A549 (cell line): ENCODE data around the gene DDX60. TPM values are rescaled to one million over a fixed set of nuclear protein-coding genes. Genes with fewer than 3 reads are reported as not detected.
A peak's percentile ranks its signal among the peaks of the same experiment; 100 is the strongest.
"Not testable (repeated sequence)": the region's sequence is repeated elsewhere in the genome, so short reads cannot be mapped to it uniquely, and the experiment has no call there.

Source experiments
- ATAC-seq, 2 experiments: fragments of 200-7000 bp in 1 of 2; fragments of >200 bp in 1 of 2; cut with Nextera tagmentation in 1 of 2; cut with Tn5 transposase in 1 of 2; 3 replicates each; pipeline versions ENCODE4 v1.8.0 to v1.9.1; 2018 to 2020; ENCODE audit warnings: mild to moderate bottlenecking in 1 of 2, moderate library complexity in 1 of 2
- CTCF ChIA-PET: fragments of 300-600 bp; sonication (Branson Sonifier 250); formaldehyde crosslinking; extraction: SDS; loops from one replicate; lab custom pipeline; 2021; ENCODE audit warnings: antibody characterized with exemption, inconsistent platforms; lab: Yijun Ruan, JAX
- POLR2A ChIA-PET: fragments of 350-600 bp; formaldehyde crosslinking; extraction: SDS; loops from one replicate; lab custom pipeline; 2021; ENCODE audit warnings: antibody characterized with exemption, inconsistent platforms; lab: Yijun Ruan, JAX
- DNase-seq, 2 experiments: peaks; one replicate each; pipeline versions ENCODE4 v3.0.0 to v3.0.0-alpha.2; 2011 to 2016; ENCODE audit warnings: low read depth in 1 of 2, low spot score in 1 of 2
- FAIRE-seq: peaks from 2 replicates; lab custom pipeline; 2011; peaks lifted over from hg19 to GRCh38; lab: Jason Lieb, UNC
- H3K27ac ChIP-seq, 2 experiments: fragments of >200 bp; sonication (Bioruptor Twin); formaldehyde crosslinking; 3 replicates each; pipeline ENCODE4 v1.5.1; 2016 to 2017
- H3K4me1 ChIP-seq: fragments of >200 bp; sonication (Bioruptor Twin); formaldehyde crosslinking; 3 replicates; pipeline ENCODE4 v1.6.1; 2016
- H3K4me2 ChIP-seq: fragments of >200 bp; sonication (Bioruptor Twin); formaldehyde crosslinking; 3 replicates; pipeline ENCODE4 v1.6.1; 2016
- H3K4me3 ChIP-seq: fragments of >200 bp; sonication (Bioruptor Twin); formaldehyde crosslinking; 3 replicates; pipeline ENCODE4 v1.5.1; 2016
- H3K9me3 ChIP-seq: fragments of >200 bp; sonication (Bioruptor Twin); formaldehyde crosslinking; 3 replicates; pipeline ENCODE4 v1.6.1; 2016
- BCL3 ChIP-seq: fragments of >200 bp; sonication (Bioruptor Twin); formaldehyde crosslinking; IDR thresholded peaks from 3 replicates; pipeline ENCODE4 v1.6.1; 2016
- BHLHE40 ChIP-seq: IDR thresholded peaks from 2 replicates; pipeline ENCODE4 v1.6.1; 2012; ENCODE audit warnings: low read depth, low read length, inconsistent platforms
- CBX8 ChIP-seq: fragments of 200-600 bp; sonication (generic); IDR thresholded peaks from 2 replicates; pipeline ENCODE4 v1.6.1; 2016
- CHD4 ChIP-seq: fragments of 200-600 bp; sonication (generic); IDR thresholded peaks from 2 replicates; pipeline ENCODE4 v1.6.1; 2016; ENCODE audit warnings: antibody characterized with exemption, mild to moderate bottlenecking, borderline replicate concordance
- FOSB ChIP-seq: fragments of 250-450 bp; sonication (Bioruptor Pico); IDR thresholded peaks from 2 replicates; pipeline ENCODE4 v1.5.0; 2020; ENCODE audit warnings: mild to moderate bottlenecking, moderate library complexity
- HDAC2 ChIP-seq: fragments of 200-600 bp; sonication (generic); IDR thresholded peaks from 2 replicates; pipeline ENCODE4 v1.6.1; 2016
- HEYL ChIP-seq: fragments of 250-450 bp; sonication (Bioruptor Pico); IDR thresholded peaks from 2 replicates; pipeline ENCODE4 v1.8.0; 2021; ENCODE audit warnings: mild to moderate bottlenecking, moderate library complexity
- HOXA7 ChIP-seq: fragments of 250-450 bp; sonication (Bioruptor Pico); IDR thresholded peaks from 2 replicates; pipeline ENCODE4 v1.5.0; 2020; ENCODE audit warnings: mild to moderate bottlenecking, moderate library complexity
- HOXB5 ChIP-seq: fragments of 250-450 bp; sonication (Bioruptor Pico); IDR thresholded peaks from 2 replicates; pipeline ENCODE4 v1.5.0; 2020; ENCODE audit warnings: mild to moderate bottlenecking, moderate library complexity
- JUNB ChIP-seq: fragments of >200 bp; sonication (Bioruptor Twin); formaldehyde crosslinking; IDR thresholded peaks from 2 replicates; pipeline ENCODE4 v1.6.1; 2016
- KDM1A ChIP-seq: fragments of 200-600 bp; sonication (generic); IDR thresholded peaks from 2 replicates; pipeline ENCODE4 v1.6.1; 2016; ENCODE audit warnings: low read depth, mild to moderate bottlenecking
- MAZ ChIP-seq: fragments of 150-350 bp; IDR thresholded peaks from 2 replicates; pipeline ENCODE4 v1.6.1; 2014; ENCODE audit warnings: antibody characterized with exemption, low read depth, low read length, borderline replicate concordance
- NFE2L2 ChIP-seq: fragments of 150-350 bp; conservative IDR thresholded peaks from 2 replicates; pipeline ENCODE4 v1.6.1; 2014; ENCODE audit warnings: low read length
- NR3C1 ChIP-seq: fragments of >200 bp; sonication (Bioruptor Twin); formaldehyde crosslinking; IDR thresholded peaks from 3 replicates; pipeline ENCODE4 v1.6.1; 2017
- PBX3 ChIP-seq: IDR thresholded peaks from 2 replicates; pipeline ENCODE4 v1.6.1; 2012
- PHF8 ChIP-seq: fragments of 200-600 bp; sonication (generic); IDR thresholded peaks from 2 replicates; pipeline ENCODE4 v1.6.1; 2016; ENCODE audit warnings: low read depth, mild to moderate bottlenecking, antibody characterized with exemption, moderate library complexity, borderline replicate concordance
- POLR2AphosphoS2 ChIP-seq: conservative IDR thresholded peaks from 2 replicates; pipeline ENCODE4 v1.6.1; 2012; ENCODE audit warnings: low read length, improper control_type of control experiment, inconsistent platforms
- RAD21 ChIP-seq, 2 experiments: fragments of >200 bp in 1 of 2; sonication (Bioruptor Twin) in 1 of 2; formaldehyde crosslinking in 1 of 2; IDR thresholded peaks in 1 of 2; conservative IDR thresholded peaks in 1 of 2; 2 replicates in 1 of 2; 3 replicates in 1 of 2; pipeline ENCODE4 v1.6.1; 2012 to 2018; ENCODE audit warnings: inconsistent platforms in 1 of 2
- RCOR1 ChIP-seq: fragments of 150-350 bp; IDR thresholded peaks from 2 replicates; pipeline ENCODE4 v1.6.1; 2014; ENCODE audit warnings: antibody characterized with exemption, low read length, low read depth
- RFX5 ChIP-seq: fragments of 450-650 bp; IDR thresholded peaks from 2 replicates; pipeline ENCODE4 v1.7.1; 2014; ENCODE audit warnings: antibody characterized with exemption, mild to moderate bottlenecking, moderate library complexity
- SREBF2 ChIP-seq: fragments of 450-650 bp; IDR thresholded peaks from 2 replicates; pipeline ENCODE4 v1.6.1; 2014; ENCODE audit warnings: mild to moderate bottlenecking, moderate library complexity
- WGBS: methylation state at CpG from one replicate; pipeline ENCODE4 v1.1.6; 2017; ENCODE audit errors: missing lambda C conversion rate; 5-methylcytosine and 5-hydroxymethylcytosine counted together
- polyA plus RNA-seq, 4 experiments: library from polyadenylated mRNA; depleted of rRNA in 3 of 4; stranded (reverse); fragments of >200 nt; fragmentation: RNase III in 1 of 4; extraction: RNeasy Plus Mini Kit Qiagen cat#74134 plus additional on column Dnase treatment in 1 of 4; gene quantifications; 2 replicates in 3 of 4; 3 replicates in 1 of 4; pipeline ENCODE4 v1.2.3, GENCODE V29; 2011 to 2017
- TF ChIP-seq, protein P1 (sequence below): fragments of 250-450 bp; sonication (Bioruptor Pico); IDR thresholded peaks from 2 replicates; pipeline ENCODE4 v1.5.0; 2020; ENCODE audit warnings: low read depth, mild to moderate bottlenecking, moderate library complexity
- TF ChIP-seq, protein P2 (sequence below): fragments of >200 bp; sonication (Bioruptor Twin); formaldehyde crosslinking; IDR thresholded peaks from 3 replicates; pipeline ENCODE4 v1.5.1; 2016
- TF ChIP-seq, protein P3 (sequence below): fragments of >200 bp; sonication (Bioruptor Twin); formaldehyde crosslinking; IDR thresholded peaks from 2 replicates; pipeline ENCODE4 v1.6.1; 2016
- TF ChIP-seq, protein P4 (sequence below): IDR thresholded peaks from 2 replicates; pipeline ENCODE4 v1.6.1; 2012; ENCODE audit warnings: low read depth, borderline replicate concordance
- TF ChIP-seq, protein P5 (sequence below): fragments of 150-350 bp; IDR thresholded peaks from 2 replicates; pipeline ENCODE4 v1.6.1; 2014; ENCODE audit warnings: low read depth, mild to moderate bottlenecking, low read length

The DDX60 gene
- polyA plus RNA-seq, 2 of the 4 experiments (the other 2 are of a cell fraction), result 1.6 to 4.4 TPM

GRCh38 chr4:168218645-168219044 lies 99.9 kb downstream of the DDX60 start:
- H3K4me2 ChIP-seq, result no peak overlapping the region
- H3K9me3 ChIP-seq, result no peaks in the 10 kb centered on the region
- 80% methylated on average over 1 of the region's 1 CpG for WGBS
- ChIA-PET POLR2A (interaction anchor here (0.7 kb wide), 1 partner anchor 109 kb away, joined by 4 read pairs; no protein-coding TSS in a partner anchor), CTCF (interaction anchor here (1.4 kb wide), 1 partner anchor 35 kb away, joined by 3 read pairs; no protein-coding TSS in a partner anchor)
- FAIRE-seq (no peak), ATAC-seq (peak; percentile 43 to 53; a peak in 4 of 6 replicates), DNase-seq (peak in 1 of 2 experiments; percentile 25)
- TF ChIP-seq KDM1A, result no peak
- no peak for TF ChIP-seq RFX5
- no peak for TF ChIP-seq HOXB5 (CRISPR knock-in tag)
- TF ChIP-seq HEYL (CRISPR knock-in tag), result no peak
- TF ChIP-seq BCL3, result no peak
- TF ChIP-seq, protein P1, sequence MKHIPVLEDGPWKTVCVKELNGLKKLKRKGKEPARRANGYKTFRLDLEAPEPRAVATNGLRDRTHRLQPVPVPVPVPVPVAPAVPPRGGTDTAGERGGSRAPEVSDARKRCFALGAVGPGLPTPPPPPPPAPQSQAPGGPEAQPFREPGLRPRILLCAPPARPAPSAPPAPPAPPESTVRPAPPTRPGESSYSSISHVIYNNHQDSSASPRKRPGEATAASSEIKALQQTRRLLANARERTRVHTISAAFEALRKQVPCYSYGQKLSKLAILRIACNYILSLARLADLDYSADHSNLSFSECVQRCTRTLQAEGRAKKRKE (CRISPR knock-in tag), result no peak
- TF ChIP-seq NR3C1, result no peak
- no peak for TF ChIP-seq CHD4
- TF ChIP-seq, protein P2, sequence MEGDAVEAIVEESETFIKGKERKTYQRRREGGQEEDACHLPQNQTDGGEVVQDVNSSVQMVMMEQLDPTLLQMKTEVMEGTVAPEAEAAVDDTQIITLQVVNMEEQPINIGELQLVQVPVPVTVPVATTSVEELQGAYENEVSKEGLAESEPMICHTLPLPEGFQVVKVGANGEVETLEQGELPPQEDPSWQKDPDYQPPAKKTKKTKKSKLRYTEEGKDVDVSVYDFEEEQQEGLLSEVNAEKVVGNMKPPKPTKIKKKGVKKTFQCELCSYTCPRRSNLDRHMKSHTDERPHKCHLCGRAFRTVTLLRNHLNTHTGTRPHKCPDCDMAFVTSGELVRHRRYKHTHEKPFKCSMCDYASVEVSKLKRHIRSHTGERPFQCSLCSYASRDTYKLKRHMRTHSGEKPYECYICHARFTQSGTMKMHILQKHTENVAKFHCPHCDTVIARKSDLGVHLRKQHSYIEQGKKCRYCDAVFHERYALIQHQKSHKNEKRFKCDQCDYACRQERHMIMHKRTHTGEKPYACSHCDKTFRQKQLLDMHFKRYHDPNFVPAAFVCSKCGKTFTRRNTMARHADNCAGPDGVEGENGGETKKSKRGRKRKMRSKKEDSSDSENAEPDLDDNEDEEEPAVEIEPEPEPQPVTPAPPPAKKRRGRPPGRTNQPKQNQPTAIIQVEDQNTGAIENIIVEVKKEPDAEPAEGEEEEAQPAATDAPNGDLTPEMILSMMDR, result no peak
- TF ChIP-seq HOXA7 (CRISPR knock-in tag), result no peak
- TF ChIP-seq MAZ, result no peak
- no peak for TF ChIP-seq PHF8
- no peak for TF ChIP-seq FOSB
- no peak for TF ChIP-seq RCOR1
- TF ChIP-seq, protein P3, sequence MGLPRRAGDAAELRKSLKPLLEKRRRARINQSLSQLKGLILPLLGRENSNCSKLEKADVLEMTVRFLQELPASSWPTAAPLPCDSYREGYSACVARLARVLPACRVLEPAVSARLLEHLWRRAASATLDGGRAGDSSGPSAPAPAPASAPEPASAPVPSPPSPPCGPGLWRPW, result no peak
- peaks cover 12% of the 10 kb centered on the region; the same call in 2 of the 3 replicates for H3K4me1 ChIP-seq
- H3K27ac ChIP-seq, result no peak overlapping the region
- H3K4me3 ChIP-seq, result no peak overlapping the region

DNA sequence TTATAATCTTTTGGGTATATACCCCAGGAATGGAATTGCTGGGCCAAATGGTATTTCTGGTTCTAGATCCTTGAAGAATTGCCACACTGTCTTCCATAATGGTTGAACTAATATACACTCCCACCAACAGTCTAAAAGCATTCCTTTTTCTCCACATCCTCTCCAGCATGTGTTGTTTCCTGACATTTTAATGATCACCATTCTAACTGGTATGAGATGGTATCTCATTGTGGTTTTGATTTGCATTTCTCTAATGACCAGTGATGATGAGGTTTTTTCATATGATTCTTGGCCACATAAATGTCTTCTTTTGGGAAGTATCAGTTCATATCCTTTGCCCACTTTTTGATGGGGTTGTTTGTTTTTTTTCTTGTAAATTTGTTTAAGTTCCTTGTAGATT lies 105.0 kb downstream of the DDX60 start:
- H3K27ac ChIP-seq, H3K9me3 ChIP-seq, ATAC-seq, H3K4me3 ChIP-seq, H3K4me2 ChIP-seq, DNase-seq, H3K4me1 ChIP-seq, FAIRE-seq, POLR2A ChIA-PET, CTCF ChIA-PET: not testable (repeated sequence)

GRCh38 chr4:168212656-168213055 lies 105.9 kb downstream of the DDX60 start:
- no peak overlapping the region for H3K27ac ChIP-seq
- POLR2A ChIA-PET, result no interaction called here
- no peaks in the 10 kb centered on the region for H3K9me3 ChIP-seq
- H3K4me2 ChIP-seq, result no peak overlapping the region
- no peak for ATAC-seq
- no peak for FAIRE-seq
- TF ChIP-seq HEYL (CRISPR knock-in tag) (no peak), SREBF2 (no peak), POLR2AphosphoS2 (no peak), BCL3 (no peak), HDAC2 (no peak), NR3C1 (no peak), RAD21 (conservative IDR thresholded peaks at IDR 0.05 in 1 of 2, IDR thresholded peaks at IDR 0.05 in 1 of 2) (no peak), PBX3 (no peak), NFE2L2 (no peak), JUNB (no peak), CBX8 (no peak), BHLHE40 (no peak)
- TF ChIP-seq, protein P4, sequence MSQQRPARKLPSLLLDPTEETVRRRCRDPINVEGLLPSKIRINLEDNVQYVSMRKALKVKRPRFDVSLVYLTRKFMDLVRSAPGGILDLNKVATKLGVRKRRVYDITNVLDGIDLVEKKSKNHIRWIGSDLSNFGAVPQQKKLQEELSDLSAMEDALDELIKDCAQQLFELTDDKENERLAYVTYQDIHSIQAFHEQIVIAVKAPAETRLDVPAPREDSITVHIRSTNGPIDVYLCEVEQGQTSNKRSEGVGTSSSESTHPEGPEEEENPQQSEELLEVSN, result no peak
- TF ChIP-seq, protein P5, sequence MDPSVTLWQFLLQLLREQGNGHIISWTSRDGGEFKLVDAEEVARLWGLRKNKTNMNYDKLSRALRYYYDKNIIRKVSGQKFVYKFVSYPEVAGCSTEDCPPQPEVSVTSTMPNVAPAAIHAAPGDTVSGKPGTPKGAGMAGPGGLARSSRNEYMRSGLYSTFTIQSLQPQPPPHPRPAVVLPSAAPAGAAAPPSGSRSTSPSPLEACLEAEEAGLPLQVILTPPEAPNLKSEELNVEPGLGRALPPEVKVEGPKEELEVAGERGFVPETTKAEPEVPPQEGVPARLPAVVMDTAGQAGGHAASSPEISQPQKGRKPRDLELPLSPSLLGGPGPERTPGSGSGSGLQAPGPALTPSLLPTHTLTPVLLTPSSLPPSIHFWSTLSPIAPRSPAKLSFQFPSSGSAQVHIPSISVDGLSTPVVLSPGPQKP, result no peak
- H3K4me3 ChIP-seq, result no peak overlapping the region
- CTCF ChIA-PET, result no interaction called here
- no peaks in the 10 kb centered on the region for H3K4me1 ChIP-seq
- DNase-seq, result no peak
- WGBS, result 72% methylated on average over 3 of the region's 3 CpGs
